Uterus (tissue), 4 donors: ENCODE data around the gene CADPS2. TPM values are rescaled to one million over a fixed set of nuclear protein-coding genes. Genes with fewer than 3 reads are reported as not detected.

Experiments
- DNase-seq, 2 donors: peaks; one replicate each; pipeline ENCODE4 v3.0.0-alpha.2; 2019 to 2020
- H3K27ac ChIP-seq, 2 donors: fragments of 200-600 bp; sonication (generic); 1 replicate in 1 of 2; 2 replicates in 1 of 2; pipeline ENCODE4 v1.5.1; 2016 to 2018
- H3K27me3 ChIP-seq, 2 donors: fragments of 200-600 bp; sonication (generic); one replicate each; pipeline ENCODE4 v1.5.1; 2018 to 2019; ENCODE audit warnings: control low read depth in 1 of 2
- H3K36me3 ChIP-seq, 2 donors: fragments of 200-600 bp; sonication (generic); one replicate each; pipeline ENCODE4 v1.5.1; 2019; ENCODE audit warnings: control low read depth in 1 of 2
- H3K4me1 ChIP-seq, 2 donors: fragments of 200-600 bp; sonication (generic); one replicate each; pipeline ENCODE4 v1.5.1; 2018 to 2019; ENCODE audit warnings: control low read depth in 1 of 2
- H3K4me3 ChIP-seq, 2 donors: fragments of 200-600 bp; sonication (generic); 1 replicate in 1 of 2; 2 replicates in 1 of 2; pipeline ENCODE4 v1.5.1; 2018 to 2019; ENCODE audit warnings: mild to moderate bottlenecking in 1 of 2
- H3K9me3 ChIP-seq, 2 donors: fragments of 200-600 bp; sonication (generic); one replicate each; pipeline ENCODE4 v1.5.1; 2019; ENCODE audit warnings: control low read depth in 1 of 2
- POLR2A ChIP-seq, 2 donors: fragments of 450-650 bp; IDR thresholded peaks; one replicate each; pipeline ENCODE4 v1.6.1; 2016; ENCODE audit warnings: antibody characterized with exemption in 2 of 2, mild to moderate bottlenecking in 1 of 2, moderate library complexity in 1 of 2
- intact Hi-C: fragments of 100-400 bp; cut with DNase I; formaldehyde crosslinking; loops from one replicate; pipeline ENCODE4 v1.15.1; 2023; ENCODE audit warnings: low total_unique reads
- total RNA-seq, 4 donors: library from RNA; depleted of rRNA in 3 of 4; stranded (reverse); fragments of >200 nt in 3 of 4; gene quantifications; one replicate each; pipeline versions ENCODE4 v1.1.0 to v1.2.4, GENCODE V29; 2014 to 2023
- TF ChIP-seq, protein P1 (sequence below), 4 experiments: fragments of 200-600 bp in 2 of 4; fragments of 450-650 bp in 2 of 4; sonication (generic) in 2 of 4; IDR thresholded peaks; one replicate each; pipeline ENCODE4 v1.5.1; 2016 to 2019; ENCODE audit warnings: antibody characterized with exemption in 4 of 4, mild to moderate bottlenecking in 2 of 4, moderate library complexity in 1 of 4
- donor health status: DM: yes; HTN: yes; CAD: no.

CADPS2 gene
- total RNA-seq, 4 donors from 2014 or later, result 11.5 to 119 (median 36.8) TPM

DNA sequence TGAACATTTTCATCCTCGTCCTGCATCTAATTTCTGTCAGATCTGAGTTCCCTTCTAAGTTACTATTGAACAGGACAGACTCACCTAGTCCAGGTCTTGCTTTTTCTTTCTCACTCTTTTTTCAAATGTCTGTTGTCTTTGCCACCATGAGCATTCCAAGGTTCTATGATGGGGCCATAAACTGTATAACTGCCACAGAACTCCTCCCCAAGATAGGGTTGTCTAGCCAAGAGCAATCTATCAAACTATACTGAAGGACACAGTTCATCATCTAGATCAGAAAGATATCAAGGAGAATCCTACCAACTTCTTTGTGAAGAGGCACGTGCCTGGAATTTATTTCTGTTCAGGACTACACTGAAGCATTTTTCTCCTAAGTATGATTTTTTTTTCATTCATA, 531.6 kb downstream of the CADPS2 start:
- intact Hi-C loops, result no loop called here
- H3K4me1 ChIP-seq, result no peaks in the 10 kb centered on the region
- no peak for DNase-seq
- TF ChIP-seq, protein P1, sequence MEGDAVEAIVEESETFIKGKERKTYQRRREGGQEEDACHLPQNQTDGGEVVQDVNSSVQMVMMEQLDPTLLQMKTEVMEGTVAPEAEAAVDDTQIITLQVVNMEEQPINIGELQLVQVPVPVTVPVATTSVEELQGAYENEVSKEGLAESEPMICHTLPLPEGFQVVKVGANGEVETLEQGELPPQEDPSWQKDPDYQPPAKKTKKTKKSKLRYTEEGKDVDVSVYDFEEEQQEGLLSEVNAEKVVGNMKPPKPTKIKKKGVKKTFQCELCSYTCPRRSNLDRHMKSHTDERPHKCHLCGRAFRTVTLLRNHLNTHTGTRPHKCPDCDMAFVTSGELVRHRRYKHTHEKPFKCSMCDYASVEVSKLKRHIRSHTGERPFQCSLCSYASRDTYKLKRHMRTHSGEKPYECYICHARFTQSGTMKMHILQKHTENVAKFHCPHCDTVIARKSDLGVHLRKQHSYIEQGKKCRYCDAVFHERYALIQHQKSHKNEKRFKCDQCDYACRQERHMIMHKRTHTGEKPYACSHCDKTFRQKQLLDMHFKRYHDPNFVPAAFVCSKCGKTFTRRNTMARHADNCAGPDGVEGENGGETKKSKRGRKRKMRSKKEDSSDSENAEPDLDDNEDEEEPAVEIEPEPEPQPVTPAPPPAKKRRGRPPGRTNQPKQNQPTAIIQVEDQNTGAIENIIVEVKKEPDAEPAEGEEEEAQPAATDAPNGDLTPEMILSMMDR (IDR thresholded peaks at IDR 0.05), result no peak
- TF ChIP-seq POLR2A (IDR thresholded peaks at IDR 0.05), result no peak
- H3K4me3 ChIP-seq, result no peak overlapping the region
- no peaks in the 10 kb centered on the region for H3K9me3 ChIP-seq
- H3K27me3 ChIP-seq, result no peaks in the 10 kb centered on the region
- H3K27ac ChIP-seq, result no peak overlapping the region
- no peaks in the 10 kb centered on the region for H3K36me3 ChIP-seq

DNA sequence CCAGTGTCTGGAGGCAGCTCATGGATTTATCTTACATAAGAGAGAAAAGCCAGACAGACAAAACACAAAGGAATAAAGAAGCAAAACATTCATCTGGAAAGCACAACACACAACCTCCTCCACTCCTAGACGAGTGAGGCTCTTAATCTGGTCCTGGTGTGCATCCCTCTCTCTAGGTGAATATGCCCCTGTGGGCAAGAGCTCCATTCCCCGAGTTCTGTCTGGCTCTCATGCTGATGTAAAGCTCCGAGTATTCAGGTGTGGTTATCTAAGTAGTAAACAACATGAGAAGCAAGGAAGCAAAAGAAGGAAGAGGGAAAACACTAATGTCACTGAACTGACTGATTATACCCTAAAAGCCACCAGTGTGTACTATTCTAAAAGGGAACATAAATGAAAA, 533.8 kb downstream of the CADPS2 start:
- intact Hi-C loops, result no loop called here
- no peaks in the 10 kb centered on the region for H3K36me3 ChIP-seq
- no peak overlapping the region for H3K27ac ChIP-seq
- H3K4me3 ChIP-seq, result no peak overlapping the region
- no peaks in the 10 kb centered on the region for H3K4me1 ChIP-seq
- no peak for DNase-seq
- no peaks in the 10 kb centered on the region for H3K27me3 ChIP-seq
- H3K9me3 ChIP-seq, result no peaks in the 10 kb centered on the region
- TF ChIP-seq POLR2A (IDR thresholded peaks at IDR 0.05), result no peak
- TF ChIP-seq, protein P1 (IDR thresholded peaks at IDR 0.05), result no peak

DNA sequence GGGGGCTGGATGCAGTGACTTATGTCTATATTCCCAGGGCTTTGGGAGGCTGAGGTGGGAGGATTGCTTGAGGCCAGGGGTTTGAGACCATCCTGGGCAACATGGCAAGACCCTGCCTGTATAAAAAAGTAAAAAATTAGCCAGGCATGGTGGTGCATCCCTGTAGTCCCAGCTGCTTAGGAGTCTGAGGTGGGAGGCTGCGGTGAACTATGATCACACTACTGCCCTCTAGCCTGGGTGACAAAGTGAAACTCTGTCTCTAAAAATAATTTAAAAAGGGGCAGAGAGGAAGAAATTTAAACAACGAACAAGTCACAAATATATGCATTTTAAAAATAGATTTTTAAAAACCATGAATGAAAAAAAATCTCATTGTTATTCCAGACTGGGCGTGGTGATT, 535.6 kb downstream of the CADPS2 start:
- TF ChIP-seq POLR2A (IDR thresholded peaks at IDR 0.05), result no peak
- TF ChIP-seq, protein P1 (IDR thresholded peaks at IDR 0.05), result no peak
- no peak for DNase-seq
- H3K36me3 ChIP-seq, result no peaks in the 10 kb centered on the region
- H3K27me3 ChIP-seq, result no peaks in the 10 kb centered on the region
- H3K27ac ChIP-seq, result no peak overlapping the region
- H3K4me3 ChIP-seq, result no peak overlapping the region
- no peaks in the 10 kb centered on the region for H3K9me3 ChIP-seq
- no peaks in the 10 kb centered on the region for H3K4me1 ChIP-seq
- intact Hi-C loops, result no loop called here

DNA sequence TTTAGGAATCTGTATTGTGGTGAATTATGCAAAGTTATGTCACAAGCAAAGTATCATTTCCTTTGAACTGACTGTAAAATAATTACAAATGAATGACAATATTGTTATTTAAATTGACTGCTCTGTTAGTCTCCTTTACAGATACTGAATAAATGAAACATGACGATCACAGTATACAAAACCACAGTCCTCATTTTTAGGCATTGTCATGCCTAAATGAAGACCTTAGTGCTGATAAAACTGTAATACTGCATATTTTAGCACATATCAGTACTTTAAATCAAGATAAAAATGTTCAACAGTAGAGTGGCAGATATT, 542.0 kb downstream of the CADPS2 start:
- Histone ChIP-seq H3K9me3 (no peaks in the 10 kb centered on the region), H3K36me3 (no peaks in the 10 kb centered on the region), H3K4me1 (no peaks in the 10 kb centered on the region), H3K4me3 (no peak overlapping the region), H3K27ac (no peak overlapping the region), H3K27me3 (no peaks in the 10 kb centered on the region)
- DNase-seq, result no peak
- TF ChIP-seq, protein P1 (IDR thresholded peaks at IDR 0.05), result no peak
- no peak for TF ChIP-seq POLR2A (IDR thresholded peaks at IDR 0.05)
- intact Hi-C loops, result no loop called here

DNA sequence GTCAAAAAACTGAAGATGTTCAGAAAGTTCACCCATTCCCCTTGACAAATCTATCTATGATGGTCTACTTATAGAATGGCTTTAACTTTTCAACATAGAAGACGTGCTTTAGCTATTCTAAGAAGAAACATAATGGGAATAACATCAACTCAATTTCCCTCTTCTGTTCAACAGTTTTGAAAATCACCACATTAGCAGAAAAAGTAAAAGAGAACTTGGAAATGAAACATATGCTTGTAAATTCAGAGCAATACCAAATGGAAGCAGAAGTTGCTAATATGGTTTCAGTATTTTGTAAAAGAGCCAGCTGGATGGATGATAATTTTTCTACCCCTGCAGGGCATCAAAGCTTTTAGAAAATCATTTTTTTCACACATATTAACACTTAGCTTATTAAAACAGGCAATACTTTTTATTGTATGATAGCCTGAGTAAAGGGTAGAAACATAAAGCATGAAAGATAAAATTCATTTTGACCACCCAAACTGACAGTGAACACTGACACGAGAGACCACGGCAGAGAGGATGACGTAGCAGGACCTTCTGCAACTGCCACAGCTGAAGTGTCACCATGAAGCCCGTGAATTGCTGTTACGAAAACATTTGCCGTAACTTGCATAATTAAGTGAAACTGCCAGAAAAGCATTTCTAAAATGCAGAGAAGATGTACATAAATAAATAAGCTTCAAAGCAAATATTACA, 542.5 kb downstream of the CADPS2 start:
- Histone ChIP-seq H3K27ac (no peak overlapping the region), H3K4me1 (no peaks in the 10 kb centered on the region), H3K9me3 (no peaks in the 10 kb centered on the region), H3K27me3 (no peaks in the 10 kb centered on the region), H3K4me3 (no peak overlapping the region), H3K36me3 (no peaks in the 10 kb centered on the region)
- intact Hi-C loops, result no loop called here
- no peak for DNase-seq
- no peak for TF ChIP-seq POLR2A (IDR thresholded peaks at IDR 0.05)
- TF ChIP-seq, protein P1 (IDR thresholded peaks at IDR 0.05), result no peak
